Fibroblast of skin of abdomen (primary cell): Measurements from ENCODE around the gene DZIP1L.

Source experiments
- DNase-seq: peaks from one replicate; pipeline ENCODE4 v3.0.0-alpha.2; 2013

Gene DZIP1L

DNA sequence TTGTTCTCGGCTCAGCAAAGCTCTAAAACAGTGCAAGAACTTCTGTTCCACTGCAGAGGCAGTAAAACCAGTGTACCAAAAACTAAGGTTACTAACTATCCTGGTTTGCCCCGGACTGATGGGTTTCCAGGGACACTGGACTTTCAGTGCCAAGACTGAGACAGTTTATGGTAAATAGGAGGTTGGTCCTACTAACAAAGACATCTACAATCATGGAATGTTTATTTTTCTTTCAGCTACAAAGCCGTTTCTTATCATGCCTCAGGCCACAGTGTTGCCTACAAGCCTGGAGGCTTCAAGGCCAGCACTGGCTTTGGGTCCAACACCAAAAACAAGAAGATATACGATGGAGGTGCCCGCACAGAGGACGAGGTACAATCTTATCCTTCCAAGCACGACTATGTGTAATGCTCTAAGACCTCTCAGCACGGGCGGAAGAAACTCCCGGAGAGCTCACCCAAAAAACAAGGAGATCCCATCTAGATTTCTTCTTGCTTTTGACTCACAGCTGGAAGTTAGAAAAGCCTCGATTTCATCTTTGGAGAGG, 84.6 kb downstream of the DZIP1L start:
- no peak for DNase-seq

DNA sequence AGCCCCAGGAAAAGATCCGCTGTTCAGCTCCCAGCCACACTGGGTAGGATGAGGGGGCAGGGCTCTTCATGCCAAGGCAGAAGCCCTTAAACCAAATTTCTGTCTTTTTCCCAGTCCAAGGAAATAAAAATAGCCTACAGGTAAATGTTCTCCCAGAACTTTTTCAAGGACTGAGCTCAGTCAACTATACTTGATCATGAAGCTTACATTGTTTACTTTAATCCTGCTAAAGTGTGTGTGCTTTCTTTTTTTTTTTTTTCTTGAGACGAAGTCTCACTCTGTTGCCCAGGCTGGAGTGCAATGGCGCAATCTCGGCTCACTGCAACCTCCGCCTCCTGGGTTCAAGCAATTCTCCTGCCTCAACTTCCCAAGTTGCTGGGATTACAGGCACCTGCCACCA, 87.6 kb downstream of the DZIP1L start:
- no peak for DNase-seq

DNA sequence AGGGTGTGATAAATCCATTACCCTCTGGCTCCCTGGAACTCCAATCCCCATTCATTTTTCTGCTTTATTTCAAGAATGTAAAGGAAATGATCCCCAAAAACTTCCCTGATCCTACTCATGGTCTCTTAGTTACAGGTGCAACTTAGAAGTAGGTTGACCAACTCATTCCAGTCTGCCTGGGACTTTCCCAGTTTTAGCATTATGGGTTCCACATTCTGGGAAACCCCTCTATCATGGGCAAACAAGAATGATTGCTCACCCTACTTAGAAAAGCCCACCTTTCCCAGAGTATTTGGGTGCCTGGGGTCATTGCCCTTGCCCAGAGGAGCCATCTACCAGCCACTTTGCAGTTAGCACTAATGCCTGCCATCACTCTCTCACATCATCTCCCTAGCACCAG, 89.9 kb downstream of the DZIP1L start:
- DNase-seq = no peak

DNA sequence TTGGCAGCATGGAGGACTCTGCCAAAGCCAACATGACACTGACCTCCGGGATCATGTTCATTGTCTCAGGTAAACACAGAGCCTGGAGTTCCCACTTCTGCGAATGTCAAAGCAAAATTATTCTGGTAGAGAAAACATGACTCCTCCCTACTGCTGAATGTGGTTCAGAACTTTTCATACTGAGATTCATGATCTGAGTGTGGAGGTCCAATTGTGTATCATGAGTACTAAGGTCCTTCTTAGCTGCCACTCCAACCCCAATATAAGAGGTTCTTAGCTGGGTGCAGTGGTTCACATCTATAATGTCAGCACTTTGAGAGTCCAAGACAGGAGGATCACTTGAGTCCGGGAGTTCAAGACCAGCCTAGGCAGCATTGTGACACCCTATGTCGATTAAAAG, 91.7 kb downstream of the DZIP1L start:
- DNase-seq = no peak

DNA sequence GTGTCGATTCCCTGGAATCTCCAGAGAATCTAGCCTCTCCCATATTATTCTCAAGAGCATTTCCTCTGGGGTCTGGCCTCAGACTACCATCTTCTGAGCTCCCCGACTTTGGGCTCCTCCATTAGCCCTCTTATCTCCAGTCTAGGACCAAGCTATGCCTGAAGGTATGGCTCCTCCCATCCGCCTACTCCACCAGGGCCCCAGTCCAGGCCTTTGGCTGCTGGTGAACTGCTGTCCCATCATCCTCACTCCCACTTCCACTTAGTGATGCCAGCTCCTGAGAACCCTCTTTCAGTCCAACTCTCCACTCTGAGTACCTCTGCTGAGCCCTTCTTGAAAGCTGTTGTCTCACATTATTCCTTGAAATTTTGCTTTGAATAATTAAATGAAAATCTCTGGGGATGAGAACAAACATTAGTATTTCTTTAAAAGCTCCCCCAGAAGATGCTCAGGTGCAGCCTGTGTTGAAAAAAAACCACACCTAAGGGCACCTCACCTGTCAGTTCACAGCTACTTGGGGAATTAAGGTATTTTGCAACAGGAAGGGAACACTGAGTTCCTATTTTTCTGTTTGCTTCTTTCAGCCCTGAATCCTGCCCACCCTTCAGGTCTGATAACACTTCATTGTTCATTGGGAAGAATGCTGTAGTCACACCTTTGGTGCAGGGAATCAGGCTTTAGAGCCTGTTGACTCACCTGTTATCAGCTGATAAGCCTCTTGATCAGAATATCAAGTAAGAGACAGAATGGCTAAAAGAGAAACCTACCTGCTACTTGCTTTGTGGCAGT, 95.9 kb downstream of the DZIP1L start:
- no peak for DNase-seq

DNA sequence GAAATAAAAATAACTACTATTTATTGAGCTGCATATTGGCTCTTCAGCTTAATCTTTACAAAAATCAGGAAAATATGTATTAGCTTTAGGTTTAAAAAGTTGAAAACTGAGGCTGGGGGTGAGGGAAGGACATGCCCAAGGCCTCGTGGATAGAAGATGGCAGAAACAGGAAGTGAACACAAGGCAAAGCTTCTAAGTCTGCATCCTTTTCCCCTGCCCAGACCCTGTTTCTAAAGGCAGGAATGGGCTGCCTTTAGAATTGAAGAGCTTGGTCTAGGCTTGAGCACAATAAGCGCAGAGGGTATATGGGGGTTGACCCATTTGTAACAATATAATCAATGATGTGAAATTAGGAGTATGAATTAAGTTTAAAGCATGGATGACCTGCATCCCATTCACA, 99.3 kb downstream of the DZIP1L start:
- DNase-seq = no peak

DNA sequence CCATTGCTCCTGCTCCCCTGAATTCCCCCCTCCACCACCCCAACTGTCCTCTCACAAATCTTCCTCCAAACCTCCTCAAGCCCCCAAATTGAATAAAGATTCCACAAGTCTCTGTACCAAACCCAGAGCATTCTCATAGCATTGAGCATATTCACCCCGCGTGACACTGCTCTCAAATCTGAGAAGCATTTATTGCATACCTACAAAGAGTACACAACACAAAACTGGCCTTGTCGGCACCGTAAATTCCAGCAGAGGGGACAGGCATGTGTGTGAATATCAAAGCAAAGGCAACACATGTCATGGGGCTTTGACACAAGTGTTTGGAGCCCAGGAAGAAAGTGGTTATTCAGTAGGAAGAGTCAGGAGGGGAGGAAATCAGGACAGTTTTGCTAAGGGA, 102.9 kb downstream of the DZIP1L start:
- no peak for DNase-seq
